RWPE2 (cell line): Measurements from ENCODE around the gene DLG4.

Experiments
- ATAC-seq: fragments of 200-7000 bp; cut with Tn5 transposase; 3 replicates; pipeline ENCODE4 v1.9.1; 2021; ENCODE audit warnings: low read depth
- DNase-seq: peaks from one replicate; pipeline ENCODE4 v3.0.0-alpha.2; 2020; ENCODE audit warnings: low spot score
- H3K27ac ChIP-seq: fragments of 450-650 bp; 2 replicates; pipeline ENCODE4 v1.5.1; 2017; ENCODE audit warnings: mild to moderate bottlenecking; ENCODE audit not compliant: poor library complexity, severe bottlenecking
- H3K27me3 ChIP-seq: fragments of 250-450 bp; sonication (Bioruptor Pico); 2 replicates; pipeline ENCODE4 v1.5.1; 2021; ENCODE audit warnings: mild to moderate bottlenecking, moderate library complexity; ENCODE audit not compliant: insufficient read depth, poor library complexity, severe bottlenecking
- H3K36me3 ChIP-seq: fragments of 250-450 bp; sonication (Bioruptor Pico); 2 replicates; pipeline ENCODE4 v1.5.1; 2020; ENCODE audit warnings: low read depth, mild to moderate bottlenecking, moderate library complexity
- H3K4me1 ChIP-seq: fragments of 250-450 bp; sonication (Bioruptor Pico); 2 replicates; pipeline ENCODE4 v1.5.1; 2021; ENCODE audit warnings: mild to moderate bottlenecking, moderate library complexity; ENCODE audit not compliant: insufficient read depth, poor library complexity, severe bottlenecking
- H3K4me3 ChIP-seq: fragments of 250-450 bp; sonication (Bioruptor Pico); 2 replicates; pipeline ENCODE4 v1.5.1; 2021; ENCODE audit warnings: mild to moderate bottlenecking, moderate library complexity; ENCODE audit not compliant: severe bottlenecking
- H3K9me3 ChIP-seq: fragments of 250-450 bp; sonication (Bioruptor Pico); 2 replicates; pipeline ENCODE4 v1.5.1; 2021; ENCODE audit warnings: mild to moderate bottlenecking, moderate library complexity; ENCODE audit not compliant: severe bottlenecking
- CTCF ChIP-seq: fragments of 450-650 bp; IDR thresholded peaks from one replicate; pipeline ENCODE4 v1.5.1; 2017; ENCODE audit warnings: mild to moderate bottlenecking, moderate library complexity; ENCODE audit not compliant: poor library complexity, severe bottlenecking

Gene DLG4

DNA sequence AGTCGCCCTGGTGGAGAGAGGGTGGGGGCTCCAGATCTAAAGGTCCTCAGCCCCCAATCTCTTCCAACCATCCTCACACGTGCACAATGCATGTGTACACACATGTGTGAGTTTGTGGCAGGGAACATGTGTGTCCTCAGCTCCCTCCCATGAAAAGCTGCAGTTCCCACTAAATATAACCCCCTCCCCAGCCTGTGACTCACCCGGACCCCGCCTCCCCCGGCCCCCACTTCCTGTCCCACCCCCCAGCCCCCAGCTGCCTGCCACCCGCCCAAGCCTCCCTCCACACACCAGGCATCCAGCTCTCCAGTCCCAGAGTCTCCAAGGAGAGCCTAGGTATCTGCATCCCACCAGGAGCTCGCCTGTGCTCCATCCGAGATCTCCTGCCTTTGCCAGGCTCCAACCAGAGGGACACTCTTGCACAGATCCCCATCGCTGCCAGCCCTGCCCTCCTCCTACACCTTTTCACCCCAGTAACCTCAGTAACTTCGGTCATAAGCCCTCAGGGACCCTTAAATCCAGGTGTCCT lies 3.9 kb downstream of the DLG4 start:
- no peak for DNase-seq
- no peak for TF ChIP-seq CTCF
- H3K4me3 ChIP-seq, result no peak overlapping the region
- no peaks in the 10 kb centered on the region for H3K9me3 ChIP-seq
- no peaks in the 10 kb centered on the region for H3K27me3 ChIP-seq
- no peak for ATAC-seq
- peak overlapping the region; percentile 62 for H3K27ac ChIP-seq
- H3K36me3 ChIP-seq, result no peaks in the 10 kb centered on the region; the same call in 1 of the 2 replicates
- peaks cover 5% of the 10 kb centered on the region for H3K4me1 ChIP-seq

DNA sequence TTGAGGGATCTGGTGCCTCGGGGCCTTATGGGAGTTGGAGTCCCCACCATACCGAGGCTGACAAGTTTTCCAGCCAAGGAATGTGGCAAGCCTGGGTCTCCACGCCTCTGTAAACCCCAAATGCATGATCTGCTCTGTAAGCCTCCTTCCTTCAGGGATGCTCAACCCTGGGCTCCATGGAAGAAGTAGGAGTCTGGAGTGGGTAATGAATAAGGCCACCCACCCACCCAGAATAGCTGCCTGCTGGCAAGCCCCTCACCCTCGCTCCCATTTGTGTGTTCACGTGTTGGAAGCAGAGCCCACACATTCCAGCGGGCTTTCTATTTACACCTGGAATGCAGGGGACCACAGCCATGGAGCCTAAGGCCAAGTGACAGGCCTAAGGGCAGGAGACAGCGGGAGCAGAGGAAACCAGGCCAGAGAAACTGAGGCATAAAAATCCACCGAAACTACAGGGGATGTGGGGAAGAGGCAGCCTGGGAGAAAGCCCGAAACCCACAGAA lies 4.4 kb downstream of the DLG4 start:
- DNase-seq (no peak), ATAC-seq (no peak)
- no peaks in the 10 kb centered on the region for H3K27me3 ChIP-seq
- H3K4me1 ChIP-seq, result peaks cover 5% of the 10 kb centered on the region
- H3K9me3 ChIP-seq, result no peaks in the 10 kb centered on the region
- peak overlapping the region; percentile 62 for H3K27ac ChIP-seq
- TF ChIP-seq CTCF, result peak; percentile 14
- peak overlapping the region; percentile 28 for H3K4me3 ChIP-seq
- no peaks in the 10 kb centered on the region for H3K36me3 ChIP-seq

DNA sequence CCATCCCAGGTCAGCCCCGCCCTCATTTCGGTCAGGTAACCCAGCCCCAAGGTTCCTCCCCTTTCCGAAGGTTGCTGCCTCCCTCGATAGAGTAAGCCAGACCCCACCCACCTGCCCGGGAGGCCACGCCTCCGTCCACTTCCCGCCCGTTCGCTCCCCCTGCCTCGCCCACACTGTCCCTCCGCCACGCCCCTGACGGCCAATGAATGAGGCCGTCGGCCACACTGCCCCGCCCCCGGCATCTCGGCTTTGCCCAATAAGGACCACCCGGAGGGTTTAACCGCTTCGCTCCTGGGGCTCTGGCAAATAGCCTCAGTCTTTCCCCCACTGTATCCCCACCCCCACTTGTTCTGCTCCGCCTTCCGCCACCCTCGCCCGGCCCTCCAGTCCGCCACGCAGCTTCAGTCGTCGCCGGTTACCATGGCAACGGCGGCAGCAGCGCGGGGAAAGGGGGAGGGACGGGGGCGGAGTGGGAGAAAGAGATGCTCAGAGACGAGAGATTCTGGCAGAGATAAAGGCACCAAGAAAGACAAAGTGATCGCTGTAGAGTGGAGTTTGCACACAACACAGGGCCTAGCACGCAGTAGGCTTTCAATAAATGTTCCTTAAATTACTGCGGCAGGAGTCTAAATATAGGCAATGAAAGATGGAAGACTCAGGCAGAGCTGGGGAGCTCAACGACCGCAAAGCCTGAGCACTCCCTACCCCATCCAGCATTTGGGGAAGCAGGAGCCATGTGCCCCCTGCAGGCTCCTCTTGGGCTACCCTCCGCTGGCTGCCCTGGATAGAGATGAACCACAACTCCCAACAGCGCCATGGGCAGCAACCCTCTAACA lies 5.1 kb downstream of the DLG4 start:
- peak; percentile 84 for ATAC-seq
- Histone ChIP-seq H3K4me3 (peak overlapping the region; percentile 28), H3K27me3 (no peaks in the 10 kb centered on the region), H3K9me3 (no peaks in the 10 kb centered on the region), H3K4me1 (peaks cover 5% of the 10 kb centered on the region), H3K27ac (peak overlapping the region; percentile 62), H3K36me3 (no peaks in the 10 kb centered on the region)
- TF ChIP-seq CTCF, result peak; percentile 43
- peak; percentile 99 for DNase-seq

DNA sequence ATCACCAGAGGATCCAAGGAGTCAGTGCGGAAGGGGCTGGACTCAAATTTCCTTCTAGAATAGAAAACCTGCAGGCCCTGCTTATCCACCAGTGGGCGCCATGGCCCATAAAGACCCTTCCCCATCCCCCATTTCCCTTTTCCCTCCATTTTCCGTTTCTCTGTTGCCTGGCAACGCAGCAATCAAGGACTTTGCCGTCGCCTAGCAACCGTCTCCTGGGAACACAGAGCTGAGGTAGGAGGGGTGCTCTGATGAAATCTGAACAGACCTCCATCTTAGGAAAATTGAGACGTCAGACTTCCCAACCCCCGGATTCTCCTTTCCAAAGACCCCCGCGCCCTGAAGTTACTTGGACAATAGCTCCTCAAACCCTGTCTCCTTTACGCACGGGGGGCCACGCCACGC lies 5.7 kb downstream of the DLG4 start:
- Histone ChIP-seq H3K4me3 (peak overlapping the region; percentile 28), H3K9me3 (no peaks in the 10 kb centered on the region), H3K27ac (no peak overlapping the region), H3K4me1 (peaks cover 5% of the 10 kb centered on the region), H3K36me3 (no peaks in the 10 kb centered on the region), H3K27me3 (no peaks in the 10 kb centered on the region)
- ATAC-seq (no peak), DNase-seq (no peak)
- TF ChIP-seq CTCF, result peak; percentile 25
